GM23338 (cell line): Measurements from ENCODE around the gene CALHM5. TPM values are rescaled to one million over a fixed set of nuclear protein-coding genes. Genes with fewer than 3 reads are reported as not detected.

ENCODE experiments used
- ATAC-seq: fragments of 200-7000 bp; cut with Tn5 transposase; 3 replicates; pipeline ENCODE4 v1.9.1; 2020
- DNase-seq: peaks from one replicate; pipeline ENCODE4 v3.0.0-alpha.2; 2015; ENCODE audit warnings: low spot score
- H2AFZ ChIP-seq: fragments of 200-600 bp; sonication (generic); 2 replicates; pipeline ENCODE4 v1.8.0; 2016; ENCODE audit warnings: antibody characterized with exemption, mild to moderate bottlenecking, moderate library complexity
- H3F3A ChIP-seq: fragments of 200-600 bp; sonication (generic); replicated peaks from 2 replicates; pipeline ENCODE4 v1.8.0; 2017; ENCODE audit warnings: antibody characterized with exemption, mixed run types, low read depth
- H3K27ac ChIP-seq: fragments of 200-600 bp; sonication (generic); 2 replicates; pipeline ENCODE4 v1.6.1; 2016; ENCODE audit warnings: low read depth
- H3K27me3 ChIP-seq: fragments of 200-600 bp; sonication (generic); 2 replicates; pipeline ENCODE4 v1.8.0; 2016; ENCODE audit warnings: mild to moderate bottlenecking, mixed run types, moderate library complexity; ENCODE audit not compliant: insufficient read depth
- H3K36me3 ChIP-seq: fragments of 200-600 bp; sonication (generic); 2 replicates; pipeline ENCODE4 v1.8.0; 2016; ENCODE audit warnings: mild to moderate bottlenecking; ENCODE audit not compliant: insufficient read depth
- H3K4me1 ChIP-seq: fragments of 200-600 bp; sonication (generic); 2 replicates; pipeline ENCODE4 v1.8.0; 2016; ENCODE audit warnings: mild to moderate bottlenecking, moderate library complexity; ENCODE audit not compliant: insufficient read depth
- H3K4me2 ChIP-seq: fragments of 200-600 bp; sonication (generic); 2 replicates; pipeline ENCODE4 v1.7.1; 2017; ENCODE audit warnings: mixed run types
- H3K4me3 ChIP-seq: fragments of 200-600 bp; sonication (generic); 2 replicates; pipeline ENCODE4 v1.6.1; 2016; ENCODE audit warnings: mixed run types
- H3K79me2 ChIP-seq: fragments of 200-600 bp; sonication (generic); replicated peaks from 2 replicates; pipeline ENCODE4 v1.8.0; 2017; ENCODE audit warnings: mild to moderate bottlenecking; ENCODE audit not compliant: insufficient read depth
- H3K9me2 ChIP-seq: fragments of 200-600 bp; sonication (generic); 2 replicates; pipeline ENCODE4 v1.8.0; 2017; ENCODE audit not compliant: insufficient read depth
- H4K20me1 ChIP-seq: fragments of 200-600 bp; sonication (generic); replicated peaks from 2 replicates; pipeline ENCODE4 v1.8.0; 2017; ENCODE audit warnings: mild to moderate bottlenecking; ENCODE audit not compliant: insufficient read depth
- H3K27ac Mint-ChIP-seq: 2 replicates; pipeline ENCODE4 v1.8.0; 2020; ENCODE audit warnings: inconsistent platforms, mild to moderate bottlenecking, moderate library complexity, mixed read lengths
- H3K27me3 Mint-ChIP-seq: 3 replicates; pipeline ENCODE4 v1.8.0; 2022; ENCODE audit warnings: low read depth, mild to moderate bottlenecking, moderate library complexity, mixed read lengths, inconsistent platforms; ENCODE audit not compliant: insufficient read depth, poor library complexity
- H3K36me3 Mint-ChIP-seq: 3 replicates; pipeline ENCODE4 v1.8.0; 2021; ENCODE audit warnings: low read depth, mild to moderate bottlenecking, inconsistent platforms, moderate library complexity, mixed read lengths
- H3K4me1 Mint-ChIP-seq: 3 replicates; pipeline ENCODE4 v1.8.0; 2020; ENCODE audit warnings: mild to moderate bottlenecking, inconsistent platforms, mixed read lengths
- H3K4me3 Mint-ChIP-seq: 3 replicates; pipeline ENCODE4 v1.8.0; 2021; ENCODE audit warnings: moderate library complexity, mild to moderate bottlenecking, inconsistent platforms, mixed read lengths
- H3K9me3 Mint-ChIP-seq: 3 replicates; pipeline ENCODE4 v1.8.0; 2020; ENCODE audit warnings: moderate library complexity, mild to moderate bottlenecking, inconsistent platforms, mixed read lengths
- CREB1 ChIP-seq: fragments of 250-450 bp; sonication (Bioruptor Pico); IDR thresholded peaks from 2 replicates; pipeline ENCODE4 v1.5.0; 2020; ENCODE audit warnings: low read depth, mild to moderate bottlenecking, moderate library complexity
- ETS1 ChIP-seq: IDR thresholded peaks from 2 replicates; pipeline ENCODE4 v1.6.1; 2016; ENCODE audit warnings: antibody characterized with exemption
- JUNB ChIP-seq: IDR thresholded peaks from one replicate; pipeline ENCODE4 v1.6.1; 2016; ENCODE audit warnings: antibody characterized with exemption; ENCODE audit not compliant: unreplicated experiment
- NANOG ChIP-seq: IDR thresholded peaks from 2 replicates; pipeline ENCODE4 v1.6.1; 2016; ENCODE audit warnings: antibody characterized with exemption, borderline replicate concordance
- POLR2AphosphoS5 ChIP-seq: IDR thresholded peaks from 2 replicates; pipeline ENCODE4 v1.6.1; 2016; ENCODE audit warnings: antibody characterized with exemption, low read depth
- REST ChIP-seq: IDR thresholded peaks from one replicate; pipeline ENCODE4 v1.6.1; 2018; ENCODE audit warnings: antibody characterized with exemption; ENCODE audit not compliant: unreplicated experiment
- STAT1 ChIP-seq: IDR thresholded peaks from one replicate; pipeline ENCODE4 v1.6.1; 2016; ENCODE audit warnings: antibody characterized with exemption; ENCODE audit not compliant: unreplicated experiment
- ZNF114 ChIP-seq: fragments of 250-450 bp; sonication (Bioruptor Pico); IDR thresholded peaks from 2 replicates; pipeline ENCODE4 v1.5.0; 2020; ENCODE audit warnings: mild to moderate bottlenecking, moderate library complexity
- polyA plus RNA-seq: library from polyadenylated mRNA; unstranded; fragments of >200 nt; fragmentation: Nextera tagmentation; extraction: Ambion mirVana; gene quantifications from 2 replicates; pipeline ENCODE4 v1.2.1, GENCODE V29; 2016
- total RNA-seq: library from RNA; depleted of rRNA; stranded (reverse); fragments of >200 nt; shearing (Covaris generic); gene quantifications from 2 replicates; pipeline ENCODE4 v1.2.3, GENCODE V29; 2014; rRNA removed

CALHM5 gene
- total and polyA plus RNA-seq, 2 experiments from 2014 or later, result 0.02 to 0.10 TPM

- no peak for TF ChIP-seq CREB1
- TF ChIP-seq JUNB, result no peak
- no peak for TF ChIP-seq POLR2AphosphoS5
- TF ChIP-seq REST, result no peak
- TF ChIP-seq ZNF114 (CRISPR knock-in tag), result no peak
Observed at GRCh38 chr6:116571683-116572000, 60.2 kb downstream of the CALHM5 start (continued).

- Mint-ChIP-seq H3K36me3 (no peaks in the 10 kb centered on the region), H3K27me3 (peaks cover 4% of the 10 kb centered on the region), H3K4me1 (peaks cover 7% of the 10 kb centered on the region), H3K4me3 (peak overlapping the region; percentile 100), H3K9me3 (no peaks in the 10 kb centered on the region; the same call in 2 of the 3 replicates), H3K27ac (peak overlapping the region; percentile 97)
- Histone ChIP-seq H3K36me3 (no peaks in the 10 kb centered on the region), H3K79me2 (peaks cover 56% of the 10 kb centered on the region), H3F3A (peaks cover 11% of the 10 kb centered on the region), H4K20me1 (no peaks in the 10 kb centered on the region), H2AFZ (peak overlapping the region; percentile 96), H3K4me2 (peak overlapping the region; percentile 95), H3K4me1 (peaks cover 11% of the 10 kb centered on the region; the same call in 1 of the 2 replicates), H3K27me3 (no peaks in the 10 kb centered on the region), H3K27ac (peak overlapping the region; percentile 88), H3K4me3 (peak overlapping the region; percentile 95), H3K9me2 (no peaks in the 10 kb centered on the region)
- no peak for TF ChIP-seq NANOG
- TF ChIP-seq ETS1, result no peak
- TF ChIP-seq REST, result no peak
- TF ChIP-seq ZNF114 (CRISPR knock-in tag), result no peak
- no peak for TF ChIP-seq CREB1
- TF ChIP-seq STAT1, result no peak
- TF ChIP-seq JUNB, result no peak
- ATAC-seq (no peak), DNase-seq (no peak)
Observed at GRCh38 chr6:116572162-116572561, 60.7 kb downstream of the CALHM5 start.

Other genes with a start within 250 kb of the CALHM5 start
- 61.8 and 66.1 TPM in 2 replicates for gene TSPYL1, start 231.7 kb upstream of the CALHM5 start, total RNA-seq
- gene TSPYL1, start 231.7 kb upstream of the CALHM5 start, polyA plus RNA-seq, result 24.6 and 24.9 TPM in 2 replicates
- 41.5 and 45.2 TPM in 2 replicates for gene DSE, start 140.7 kb upstream of the CALHM5 start, total RNA-seq
- 16.8 and 18.8 TPM in 2 replicates for gene DSE, start 140.7 kb upstream of the CALHM5 start, polyA plus RNA-seq
- 0.27 and 1.6 TPM in 2 replicates for gene CALHM6, start 50.3 kb upstream of the CALHM5 start, total RNA-seq
- gene CALHM6, start 50.3 kb upstream of the CALHM5 start, polyA plus RNA-seq, result 1.2 and 2.6 TPM in 2 replicates
- not detected in 2 replicates for gene TRAPPC3L, start 34.0 kb downstream of the CALHM5 start, total RNA-seq
- gene TRAPPC3L, start 34.0 kb downstream of the CALHM5 start, polyA plus RNA-seq, result not detected in 2 replicates
- not detected in 2 replicates for gene CALHM4, start 42.1 kb downstream of the CALHM5 start, total RNA-seq
- gene CALHM4, start 42.1 kb downstream of the CALHM5 start, polyA plus RNA-seq, result not detected in 2 replicates
- gene RWDD1, start 59.9 kb downstream of the CALHM5 start, total RNA-seq, result 20.2 and 24.0 TPM in 2 replicates
- gene RWDD1, start 59.9 kb downstream of the CALHM5 start, polyA plus RNA-seq, result 171 TPM in 2 replicates
- 0.08 and 0.52 TPM in 2 replicates for gene RSPH4A, start 104.8 kb downstream of the CALHM5 start, total RNA-seq
- gene RSPH4A, start 104.8 kb downstream of the CALHM5 start, polyA plus RNA-seq, result 0.54 and 1.0 TPM in 2 replicates
- gene ZUP1, start 157.1 kb downstream of the CALHM5 start, total RNA-seq, result 19.1 and 23.2 TPM in 2 replicates
- 20.4 and 21.4 TPM in 2 replicates for gene ZUP1, start 157.1 kb downstream of the CALHM5 start, polyA plus RNA-seq
- gene KPNA5, start 169.6 kb downstream of the CALHM5 start, total RNA-seq, result 9.4 and 16.3 TPM in 2 replicates
- gene KPNA5, start 169.6 kb downstream of the CALHM5 start, polyA plus RNA-seq, result 6.9 and 8.5 TPM in 2 replicates